Ascending aorta (tissue), 2 donors: ENCODE data around the gene LRRC8C. TPM values are rescaled to one million over a fixed set of nuclear protein-coding genes. Genes with fewer than 3 reads are reported as not detected.

Experiments
- DNase-seq, 2 donors: peaks; one replicate each; pipeline ENCODE4 v3.0.0-alpha.2; 2019; ENCODE audit warnings: low spot score in 2 of 2
- H3K27ac ChIP-seq, 2 donors: fragments of 200-600 bp; sonication (generic); one replicate each; pipeline ENCODE4 v1.5.1; 2016 to 2017; ENCODE audit warnings: mild to moderate bottlenecking in 1 of 2
- H3K27me3 ChIP-seq: fragments of 200-600 bp; sonication (generic); one replicate; pipeline ENCODE4 v1.5.1; 2017
- H3K36me3 ChIP-seq, 2 donors: fragments of 200-600 bp; sonication (generic); one replicate each; pipeline ENCODE4 v1.5.1; 2016
- H3K4me1 ChIP-seq, 2 donors: fragments of 200-600 bp; sonication (generic); one replicate each; pipeline ENCODE4 v1.5.1; 2016 to 2017; ENCODE audit warnings: mild to moderate bottlenecking in 1 of 2
- H3K4me3 ChIP-seq, 2 donors: fragments of 200-600 bp; sonication (generic); one replicate each; pipeline ENCODE4 v1.5.1; 2016 to 2017; ENCODE audit warnings: mild to moderate bottlenecking in 1 of 2
- H3K9me3 ChIP-seq, 2 donors: fragments of 200-600 bp; sonication (generic); one replicate each; pipeline ENCODE4 v1.5.1; 2016
- CTCF ChIP-seq, 3 experiments: fragments of 200-600 bp in 2 of 3; fragments of 450-650 bp in 1 of 3; sonication (generic) in 2 of 3; IDR thresholded peaks; one replicate each; pipeline ENCODE4 v1.5.1; 2016 to 2019; ENCODE audit warnings: antibody characterized with exemption in 3 of 3, mild to moderate bottlenecking in 1 of 3, moderate library complexity in 1 of 3
- intact Hi-C: fragments of 100-400 bp; cut with DNase I; formaldehyde crosslinking; loops from one replicate; pipeline ENCODE4 v1.15.1; 2023
- total RNA-seq: library from RNA; depleted of rRNA; stranded (reverse); fragments of >200 nt; gene quantifications from one replicate; pipeline ENCODE4 v1.1.0, GENCODE V29; 2016

The LRRC8C gene
- total RNA-seq, 1 donor from 2014 or later, result 7.5 TPM

- no peak overlapping the region for H3K4me3 ChIP-seq
- no peak for TF ChIP-seq CTCF (IDR thresholded peaks at IDR 0.05)
- intact Hi-C loops, result no loop called here
These were observed 90.9 kb downstream of the LRRC8C start for GRCh38 chr1:89723863-89724262.

GRCh38 chr1:89724369-89725010, 91.6 kb downstream of the LRRC8C start:
- Histone ChIP-seq H3K4me3 (no peak overlapping the region), H3K4me1 (peaks cover 0 to under 1% of the 10 kb centered on the region in 2 donors), H3K27me3 (no peaks in the 10 kb centered on the region), H3K27ac (no peak overlapping the region), H3K36me3 (no peaks in the 10 kb centered on the region), H3K9me3 (no peaks in the 10 kb centered on the region)
- intact Hi-C loops, result no loop called here
- no peak for TF ChIP-seq CTCF (IDR thresholded peaks at IDR 0.05)
- no peak for DNase-seq

More at GRCh38 chr1:89723863-89724262, 90.9 kb downstream of the LRRC8C start:
- no peaks in the 10 kb centered on the region for H3K36me3 ChIP-seq
- no peak for DNase-seq
- no peaks in the 10 kb centered on the region for H3K9me3 ChIP-seq
- no peaks in the 10 kb centered on the region for H3K27me3 ChIP-seq
- no peak overlapping the region for H3K27ac ChIP-seq
- peaks cover 0 to 2% of the 10 kb centered on the region in 2 donors for H3K4me1 ChIP-seq

- DNase-seq, result no peak
- Histone ChIP-seq H3K9me3 (no peaks in the 10 kb centered on the region), H3K27me3 (no peaks in the 10 kb centered on the region), H3K27ac (no peak overlapping the region), H3K4me1 (no peaks in the 10 kb centered on the region), H3K4me3 (no peak overlapping the region), H3K36me3 (no peaks in the 10 kb centered on the region)
- intact Hi-C loops, result no loop called here
- no peak for TF ChIP-seq CTCF (IDR thresholded peaks at IDR 0.05)
These were observed 92.1 kb downstream of the LRRC8C start for GRCh38 chr1:89725011-89725370.

- no peak for DNase-seq
- H3K36me3 ChIP-seq, result no peaks in the 10 kb centered on the region
- no peak for TF ChIP-seq CTCF (IDR thresholded peaks at IDR 0.05)
- H3K27ac ChIP-seq, result no peak overlapping the region
- no peaks in the 10 kb centered on the region for H3K27me3 ChIP-seq
- H3K4me1 ChIP-seq, result no peaks in the 10 kb centered on the region
- intact Hi-C loops, result no loop called here
- no peaks in the 10 kb centered on the region for H3K9me3 ChIP-seq
- no peak overlapping the region for H3K4me3 ChIP-seq
These were observed 92.7 kb downstream of the LRRC8C start for GRCh38 chr1:89725631-89726030.

- no peaks in the 10 kb centered on the region for H3K9me3 ChIP-seq
- H3K4me1 ChIP-seq, result no peaks in the 10 kb centered on the region
- H3K27me3 ChIP-seq, result no peaks in the 10 kb centered on the region
- no peak for TF ChIP-seq CTCF (IDR thresholded peaks at IDR 0.05)
- no peak overlapping the region for H3K27ac ChIP-seq
- intact Hi-C loops, result no loop called here
- H3K36me3 ChIP-seq, result no peaks in the 10 kb centered on the region
- no peak for DNase-seq
- H3K4me3 ChIP-seq, result no peak overlapping the region
These were observed 94.8 kb downstream of the LRRC8C start for GRCh38 chr1:89727517-89728312.
